ENCODE measurements around the gene PRPF6.
"Not testable (repeated sequence)": the region's sequence is repeated elsewhere in the genome, so short reads cannot be mapped to it uniquely, and the experiment has no call there.

The PRPF6 gene

DNA sequence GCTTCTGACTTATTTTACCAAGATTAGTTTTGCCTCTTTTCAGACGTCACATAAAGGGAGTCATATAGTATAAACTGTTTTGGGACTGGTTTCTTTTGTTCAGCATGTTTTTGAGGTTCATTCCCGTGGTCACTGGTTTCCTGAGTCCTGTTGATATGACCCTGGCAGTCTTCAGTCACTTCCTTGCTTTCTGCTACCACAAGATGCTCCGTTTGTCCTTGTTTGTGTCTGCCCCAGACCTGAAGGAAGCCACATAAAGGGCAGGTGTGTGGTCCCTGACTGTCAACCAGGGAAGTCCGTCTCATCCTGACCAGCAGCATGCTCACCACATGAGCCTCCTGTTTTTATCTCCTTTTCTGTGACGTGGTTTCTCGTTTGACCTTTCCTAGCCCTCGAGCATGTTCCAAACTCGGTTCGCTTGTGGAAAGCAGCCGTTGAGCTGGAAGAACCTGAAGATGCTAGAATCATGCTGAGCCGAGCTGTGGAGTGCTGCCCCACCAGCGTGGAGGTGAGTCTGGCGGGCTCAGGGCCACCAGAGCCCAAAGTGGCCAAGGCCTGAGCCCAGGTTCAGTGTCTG lies 29.0 kb downstream of the PRPF6 start:
- no peak for DNase-seq (ENCODE audit: low read depth)
- no peak overlapping the region for H3K4me3 ChIP-seq (ENCODE audit: low read depth, low read length)
- TF ChIP-seq CTCF (IDR thresholded peaks at IDR 0.05; ENCODE audit: low read depth, low read length, missing control alignments) = no peak

GRCh38 chr20:64010711-64011237 lies 29.8 kb downstream of the PRPF6 start:
- DNase-seq (ENCODE audit: low read depth) = no peak
- no peak for TF ChIP-seq CTCF (IDR thresholded peaks at IDR 0.05; ENCODE audit: low read depth, low read length, missing control alignments)
- no peak overlapping the region for H3K4me3 ChIP-seq (ENCODE audit: low read depth, low read length)

- DNase-seq (ENCODE audit: low read depth) = no peak
- no peak overlapping the region for H3K4me3 ChIP-seq (ENCODE audit: low read depth, low read length)
- TF ChIP-seq CTCF (IDR thresholded peaks at IDR 0.05; ENCODE audit: low read depth, low read length, missing control alignments) = no peak
Measured at GRCh38 chr20:64011366-64011779, 30.4 kb downstream of the PRPF6 start.

GRCh38 chr20:64012385-64013154 lies 31.6 kb downstream of the PRPF6 start:
- not testable (repeated sequence) for DNase-seq (ENCODE audit: low read depth); H3K4me3 ChIP-seq (ENCODE audit: low read depth, low read length)

DNA sequence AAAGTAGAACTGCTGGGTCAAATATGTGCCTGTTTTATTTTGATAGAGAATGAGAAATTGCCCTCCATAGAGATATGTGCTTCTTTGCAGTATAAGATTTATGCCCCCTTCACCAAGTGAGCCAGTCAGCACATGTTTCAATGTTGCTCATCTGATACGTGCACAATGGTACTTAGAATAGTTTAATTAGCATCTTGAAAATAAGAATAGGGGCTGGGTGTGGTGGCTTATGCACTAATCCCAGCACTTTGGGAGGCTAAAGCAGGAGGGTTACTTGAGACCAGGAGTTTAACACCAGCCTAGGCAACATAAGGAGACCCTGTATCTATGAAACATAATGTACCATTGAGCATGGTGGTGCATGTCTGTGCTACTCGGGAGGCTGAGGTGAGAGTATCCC lies 34.7 kb downstream of the PRPF6 start:
- no peak for TF ChIP-seq CTCF (IDR thresholded peaks at IDR 0.05; ENCODE audit: low read depth, low read length, missing control alignments)
- H3K4me3 ChIP-seq (ENCODE audit: low read depth, low read length) = no peak overlapping the region
- no peak for DNase-seq (ENCODE audit: low read depth)

- DNase-seq (ENCODE audit: low read depth) = no peak
- no peak for TF ChIP-seq CTCF (IDR thresholded peaks at IDR 0.05; ENCODE audit: low read depth, low read length, missing control alignments)
- H3K4me3 ChIP-seq (ENCODE audit: low read depth, low read length) = no peak overlapping the region
Measured at GRCh38 chr20:64021124-64021975, 40.4 kb downstream of the PRPF6 start.

Data from GM12864 (cell line).